C4-2B (cell line): ENCODE results near the gene CLDND1.

Experiments used
- H3K27ac ChIP-seq: fragments of 450-650 bp; 2 replicates; pipeline ENCODE4 v1.5.1; 2017
- ZFX ChIP-seq: fragments of 450-650 bp; IDR thresholded peaks from 2 replicates; pipeline ENCODE4 v1.6.1; 2017
- TF ChIP-seq, protein P1 (sequence below): fragments of 450-650 bp; conservative IDR thresholded peaks from 2 replicates; pipeline ENCODE4 v1.5.1; 2017; ENCODE audit warnings: mild to moderate bottlenecking

Gene CLDND1

GRCh38 chr3:98522544-98523281, at the start of gene CLDND1:
TSS of gene CLDND1 (minus strand) at chr3:98522902. CDS start at chr3:98521424, 1,478 bp downstream.
- H3K27ac ChIP-seq: peak within 1 kb of the TSS; percentile 75
- TF ChIP-seq, protein P1, sequence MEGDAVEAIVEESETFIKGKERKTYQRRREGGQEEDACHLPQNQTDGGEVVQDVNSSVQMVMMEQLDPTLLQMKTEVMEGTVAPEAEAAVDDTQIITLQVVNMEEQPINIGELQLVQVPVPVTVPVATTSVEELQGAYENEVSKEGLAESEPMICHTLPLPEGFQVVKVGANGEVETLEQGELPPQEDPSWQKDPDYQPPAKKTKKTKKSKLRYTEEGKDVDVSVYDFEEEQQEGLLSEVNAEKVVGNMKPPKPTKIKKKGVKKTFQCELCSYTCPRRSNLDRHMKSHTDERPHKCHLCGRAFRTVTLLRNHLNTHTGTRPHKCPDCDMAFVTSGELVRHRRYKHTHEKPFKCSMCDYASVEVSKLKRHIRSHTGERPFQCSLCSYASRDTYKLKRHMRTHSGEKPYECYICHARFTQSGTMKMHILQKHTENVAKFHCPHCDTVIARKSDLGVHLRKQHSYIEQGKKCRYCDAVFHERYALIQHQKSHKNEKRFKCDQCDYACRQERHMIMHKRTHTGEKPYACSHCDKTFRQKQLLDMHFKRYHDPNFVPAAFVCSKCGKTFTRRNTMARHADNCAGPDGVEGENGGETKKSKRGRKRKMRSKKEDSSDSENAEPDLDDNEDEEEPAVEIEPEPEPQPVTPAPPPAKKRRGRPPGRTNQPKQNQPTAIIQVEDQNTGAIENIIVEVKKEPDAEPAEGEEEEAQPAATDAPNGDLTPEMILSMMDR: no peak
- TF ChIP-seq ZFX: peak; percentile 70

- H3K27ac ChIP-seq: no peak overlapping the region
- no peak for TF ChIP-seq ZFX
- TF ChIP-seq, protein P1: no peak
These were observed 45.7 kb upstream of the CLDND1 start for GRCh38 chr3:98568402-98568801.

DNA sequence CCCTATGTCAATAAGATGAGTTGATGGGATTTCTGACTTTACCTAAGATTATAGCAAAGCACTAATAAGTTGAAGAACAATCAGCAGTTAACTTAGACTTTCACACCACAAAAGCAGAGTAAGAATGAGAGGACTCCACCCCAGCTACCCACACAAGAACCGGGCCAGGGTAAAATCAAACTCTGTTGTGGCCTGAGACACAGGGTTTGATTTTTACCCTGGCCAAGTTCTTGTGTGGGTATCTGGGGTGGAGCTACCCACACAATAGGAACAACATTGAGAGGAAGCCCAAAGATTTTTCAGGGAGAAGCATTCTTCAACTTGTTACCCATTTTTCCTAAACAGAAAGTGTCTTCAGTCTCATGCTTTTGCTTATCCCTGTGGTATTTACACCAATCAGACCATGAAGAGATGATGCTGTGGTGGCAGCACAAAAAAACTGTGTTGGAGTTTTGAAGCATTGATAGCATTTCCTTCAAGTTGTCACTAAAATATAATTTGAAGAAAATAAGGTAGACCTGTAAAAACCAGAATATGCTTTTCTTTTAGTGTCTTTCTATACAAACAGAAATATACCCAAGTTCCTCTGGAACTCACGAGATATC, 45.1 kb upstream of the CLDND1 start:
- H3K27ac ChIP-seq: no peak overlapping the region
- TF ChIP-seq ZFX: no peak
- TF ChIP-seq, protein P1: no peak

GRCh38 chr3:98565843-98566242, 43.1 kb upstream of the CLDND1 start:
- TF ChIP-seq, protein P1: no peak
- TF ChIP-seq ZFX: no peak
- no peak overlapping the region for H3K27ac ChIP-seq

DNA sequence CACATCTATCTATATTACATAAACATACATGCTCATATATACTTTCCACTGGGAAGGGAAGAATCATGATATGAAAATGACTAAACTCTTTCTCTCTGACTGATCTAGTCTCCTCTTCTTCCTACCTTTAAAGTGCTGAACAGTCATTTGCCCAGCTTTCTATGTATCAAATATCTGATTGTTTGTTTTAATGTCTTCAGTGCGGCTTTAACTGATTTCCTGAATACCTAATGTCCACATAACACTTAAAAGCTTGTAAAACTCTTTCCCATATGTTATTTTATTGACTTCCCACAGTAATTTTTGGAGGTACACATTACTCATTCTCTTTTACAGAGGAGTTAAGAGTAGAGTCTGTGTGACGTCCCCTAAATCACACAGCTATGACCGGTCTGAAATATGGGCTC, 42.5 kb upstream of the CLDND1 start:
- H3K27ac ChIP-seq: no peak overlapping the region
- TF ChIP-seq, protein P1: no peak
- TF ChIP-seq ZFX: no peak

DNA sequence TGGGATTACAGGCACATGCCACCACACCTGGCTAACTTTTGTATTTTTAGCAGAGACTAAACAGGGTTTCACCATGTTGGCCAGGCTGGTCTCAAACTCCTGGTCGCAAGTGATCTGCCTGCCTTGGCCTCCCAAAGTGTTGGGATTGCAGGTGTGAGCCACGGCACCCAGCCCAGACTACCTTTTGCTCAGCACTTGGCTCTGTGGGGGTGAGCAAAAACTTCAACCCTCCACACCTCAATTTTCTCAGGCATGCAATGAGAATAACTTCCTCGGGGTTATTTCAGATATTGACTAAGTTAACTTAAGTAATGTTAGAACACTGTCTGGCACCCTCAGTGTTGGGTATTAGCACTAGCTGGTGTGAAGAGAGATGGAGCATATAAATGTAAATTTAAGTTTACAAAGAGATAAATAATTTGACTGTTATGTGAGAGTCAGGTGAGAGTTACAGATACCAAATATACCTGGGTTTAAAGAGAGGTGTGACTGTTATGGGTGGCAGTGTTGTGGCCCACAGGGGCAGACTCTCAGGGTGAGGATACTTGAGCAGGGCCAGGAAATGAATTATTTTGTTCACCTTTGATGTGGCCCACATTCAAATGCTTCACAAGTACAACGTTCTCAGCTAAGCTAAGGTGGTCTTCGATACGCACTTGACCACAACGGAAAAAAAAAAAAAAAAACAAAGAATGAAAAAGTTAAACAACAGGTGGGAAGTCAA, 41.7 kb upstream of the CLDND1 start:
- TF ChIP-seq, protein P1: no peak
- TF ChIP-seq ZFX: no peak
- H3K27ac ChIP-seq: no peak overlapping the region
